SU-DHL-6 (cell line): ENCODE data around the gene RPUSD4.

Source experiments
- H2AFZ ChIP-seq: fragments of 200-600 bp; sonication (generic); 2 replicates; pipeline ENCODE4 v1.6.1; 2014; ENCODE audit warnings: low read depth, mild to moderate bottlenecking, moderate library complexity, mixed read lengths, antibody characterized with exemption, low read length; ENCODE audit not compliant: severe bottlenecking
- H3F3A ChIP-seq: fragments of 200-600 bp; shearing (Covaris generic); 2 replicates; pipeline ENCODE4 v1.6.0; 2016; ENCODE audit warnings: antibody characterized with exemption, mild to moderate bottlenecking; ENCODE audit not compliant: insufficient read depth
- H3K27ac ChIP-seq: fragments of 200-600 bp; sonication (generic); 2 replicates; pipeline ENCODE4 v1.5.1; 2016; ENCODE audit warnings: low read depth, mild to moderate bottlenecking, low read length, moderate library complexity, mixed read lengths
- H3K27me3 ChIP-seq: fragments of 200-600 bp; sonication (generic), shearing (Covaris generic); 2 replicates; pipeline ENCODE4 v1.6.0; 2014; ENCODE audit warnings: mild to moderate bottlenecking, low read length
- H3K36me3 ChIP-seq: fragments of 200-600 bp; sonication (generic); 2 replicates; pipeline ENCODE4 v1.6.1; 2014; ENCODE audit warnings: mild to moderate bottlenecking, low read length, mixed read lengths
- H3K4me2 ChIP-seq: fragments of 300-600, 200-600 bp; shearing (Covaris generic), sonication (generic); 2 replicates; pipeline ENCODE4 v1.6.0; 2014; ENCODE audit warnings: low read length, low read depth, mild to moderate bottlenecking; ENCODE audit not compliant: poor library complexity, severe bottlenecking
- H3K4me3 ChIP-seq: fragments of 200-600 bp; sonication (generic); 2 replicates; pipeline ENCODE4 v1.5.1; 2014; ENCODE audit warnings: antibody characterized with exemption, low read length, mild to moderate bottlenecking, mixed read lengths; ENCODE audit not compliant: insufficient read depth, poor library complexity, severe bottlenecking
- H3K79me2 ChIP-seq: fragments of 200-600 bp; sonication (generic); 2 replicates; pipeline ENCODE4 v1.6.1; 2014; ENCODE audit warnings: mild to moderate bottlenecking, low read length, moderate library complexity; ENCODE audit not compliant: insufficient read depth
- H3K9ac ChIP-seq: fragments of 200-600 bp; sonication (generic); 2 replicates; pipeline ENCODE4 v1.7.0; 2014; ENCODE audit warnings: mild to moderate bottlenecking, low read length
- H3K9me2 ChIP-seq: fragments of 200-600 bp; sonication (generic); replicated peaks from 2 replicates; pipeline ENCODE4 v1.6.1; 2014; ENCODE audit warnings: low read length; ENCODE audit not compliant: insufficient read depth
- H3K9me3 ChIP-seq: fragments of 200-600 bp; sonication (generic); 2 replicates; pipeline ENCODE4 v1.6.1; 2014; ENCODE audit warnings: low read length, mixed read lengths; ENCODE audit not compliant: insufficient read depth
- H4K20me1 ChIP-seq: fragments of 200-600 bp; sonication (generic); 2 replicates; pipeline ENCODE4 v1.6.1; 2014; ENCODE audit warnings: low read depth, mild to moderate bottlenecking, antibody characterized with exemption, low read length, moderate library complexity, mixed read lengths
- CTCF ChIP-seq: fragments of 200-600 bp; sonication (generic); IDR thresholded peaks from one replicate; pipeline ENCODE4 v1.5.1; 2017; ENCODE audit warnings: antibody characterized with exemption, mild to moderate bottlenecking, low read length, moderate library complexity; ENCODE audit not compliant: insufficient read depth, poor library complexity, severe bottlenecking
- EZH2phosphoT487 ChIP-seq: fragments of 200-600 bp; sonication (generic), shearing (Covaris generic); conservative IDR thresholded peaks from 2 replicates; pipeline ENCODE4 v1.6.1; 2018; ENCODE audit warnings: mild to moderate bottlenecking, antibody characterized with exemption, low read length, moderate library complexity, mixed read lengths

Gene RPUSD4

GRCh38 chr11:126198648-126199047 is 12.8 kb downstream of the RPUSD4 start:
- H3K9ac ChIP-seq, result no peak overlapping the region
- no peak overlapping the region for H3K27ac ChIP-seq
- no peak overlapping the region for H3K4me2 ChIP-seq
- no peaks in the 10 kb centered on the region for H3K9me2 ChIP-seq
- H2AFZ ChIP-seq, result no peak overlapping the region
- no peaks in the 10 kb centered on the region for H3F3A ChIP-seq
- no peaks in the 10 kb centered on the region for H3K36me3 ChIP-seq
- no peaks in the 10 kb centered on the region for H3K9me3 ChIP-seq
- H4K20me1 ChIP-seq, result no peaks in the 10 kb centered on the region
- H3K27me3 ChIP-seq, result no peaks in the 10 kb centered on the region
- no peak overlapping the region for H3K4me3 ChIP-seq
- no peak for TF ChIP-seq EZH2phosphoT487
- no peak for TF ChIP-seq CTCF
- no peaks in the 10 kb centered on the region for H3K79me2 ChIP-seq

- Histone ChIP-seq H3K36me3 (no peaks in the 10 kb centered on the region), H3K9ac (no peak overlapping the region), H3K27me3 (no peaks in the 10 kb centered on the region), H4K20me1 (no peaks in the 10 kb centered on the region), H3K79me2 (no peaks in the 10 kb centered on the region), H3K9me3 (no peaks in the 10 kb centered on the region), H3F3A (no peaks in the 10 kb centered on the region), H3K9me2 (no peaks in the 10 kb centered on the region), H3K27ac (no peak overlapping the region), H3K4me3 (no peak overlapping the region), H2AFZ (no peak overlapping the region), H3K4me2 (no peak overlapping the region)
- no peak for TF ChIP-seq EZH2phosphoT487
- no peak for TF ChIP-seq CTCF
Measured at GRCh38 chr11:126197277-126197939, 14.0 kb downstream of the RPUSD4 start.

GRCh38 chr11:126195119-126195518 is 16.3 kb downstream of the RPUSD4 start:
- Histone ChIP-seq H3K36me3 (no peaks in the 10 kb centered on the region), H3F3A (no peaks in the 10 kb centered on the region), H3K27ac (no peak overlapping the region), H3K9ac (no peak overlapping the region), H3K9me3 (no peaks in the 10 kb centered on the region), H3K9me2 (no peaks in the 10 kb centered on the region), H3K4me3 (no peak overlapping the region), H4K20me1 (no peaks in the 10 kb centered on the region), H3K79me2 (no peaks in the 10 kb centered on the region), H2AFZ (no peak overlapping the region), H3K27me3 (no peaks in the 10 kb centered on the region), H3K4me2 (no peak overlapping the region)
- TF ChIP-seq CTCF, result no peak
- no peak for TF ChIP-seq EZH2phosphoT487
